B cell (primary cell): Measurements from ENCODE around the gene RHOBTB1. TPM values are rescaled to one million over a fixed set of nuclear protein-coding genes. Genes with fewer than 3 reads are reported as not detected.

ENCODE experiments used
- ATAC-seq: fragments of 200-7000 bp; cut with Tn5 transposase; one replicate; pipeline ENCODE4 v1.10.0; 2021; ENCODE audit warnings: low read depth, mild to moderate bottlenecking, moderate number of reproducible peaks, moderate library complexity
- CTCF ChIA-PET: fragments of 350-600 bp; sonication (Branson Sonifier 250); formaldehyde crosslinking; loops from one replicate; lab custom pipeline; 2021; ENCODE audit warnings: antibody characterized with exemption, inconsistent platforms; lab: Charles Lee
- POLR2A ChIA-PET: fragments of 350-600 bp; sonication (Branson Sonifier 250); formaldehyde crosslinking; loops from one replicate; lab custom pipeline; 2021; ENCODE audit warnings: antibody characterized with exemption; lab: Charles Lee
- DNase-seq: peaks from one replicate; pipeline ENCODE4 v3.0.0; 2013
- H2AFZ ChIP-seq: 2 replicates; pipeline ENCODE4 v1.6.1; 2012; ENCODE audit warnings: mild to moderate bottlenecking, low read depth, low read length; ENCODE audit not compliant: insufficient read depth, poor library complexity, severe bottlenecking
- H3K27ac ChIP-seq, 2 donors: 1 replicate in 1 of 2; 2 replicates in 1 of 2; pipeline ENCODE4 v1.5.1; 2012 to 2013; ENCODE audit warnings: low read length in 2 of 2, mild to moderate bottlenecking in 2 of 2, moderate library complexity in 1 of 2
- H3K27me3 ChIP-seq, 4 experiments: fragments of 200-600 bp in 1 of 4; sonication (generic) in 1 of 4; replicated peaks in 1 of 4; 1 replicate in 2 of 4; 2 replicates in 2 of 4; pipeline versions ENCODE4 v1.6.1 to v1.7.0; 2013 to 2016; ENCODE audit warnings: low read length in 3 of 4, mild to moderate bottlenecking in 2 of 4, mixed read lengths in 1 of 4, moderate library complexity in 1 of 4; ENCODE audit not compliant: insufficient read depth in 4 of 4, control insufficient read depth in 3 of 4; ENCODE audit errors: control extremely low read depth in 1 of 4
- H3K36me3 ChIP-seq, 2 experiments: replicated peaks in 1 of 2; 1 replicate in 1 of 2; 2 replicates in 1 of 2; pipeline versions ENCODE4 v1.6.1 to v1.7.1; 2013; ENCODE audit warnings: low read length in 1 of 2; ENCODE audit not compliant: insufficient read depth in 2 of 2, control insufficient read depth in 1 of 2; ENCODE audit errors: control extremely low read depth in 1 of 2, extremely low read depth in 1 of 2
- H3K4me1 ChIP-seq, 2 donors: fragments of 200-600 bp in 1 of 2; sonication (generic) in 1 of 2; 1 replicate in 1 of 2; 2 replicates in 1 of 2; pipeline versions ENCODE4 v1.5.1 to v1.6.1; 2013 to 2017; ENCODE audit warnings: low read length in 2 of 2; ENCODE audit not compliant: control insufficient read depth in 2 of 2, insufficient read depth in 2 of 2
- H3K4me2 ChIP-seq: replicated peaks from 2 replicates; pipeline ENCODE3; 2012; ENCODE audit warnings: mild to moderate bottlenecking, low read depth, low read length; ENCODE audit not compliant: poor library complexity, severe bottlenecking
- H3K4me3 ChIP-seq, 5 experiments: fragments of 200-600 bp in 1 of 5; sonication (generic) in 1 of 5; 1 replicate in 3 of 5; 2 replicates in 2 of 5; pipeline versions ENCODE4 v1.5.1 to v1.7.0; 2011 to 2016; ENCODE audit warnings: low read length in 4 of 5, mild to moderate bottlenecking in 4 of 5, low read depth in 2 of 5, control low read depth in 1 of 5, moderate library complexity in 1 of 5; ENCODE audit not compliant: insufficient read depth in 1 of 5; ENCODE audit errors: control extremely low read depth in 1 of 5, extremely low read depth in 1 of 5
- H3K79me2 ChIP-seq: fragments of 200-600 bp; sonication (generic); one replicate; pipeline ENCODE4 v1.6.0; 2016; ENCODE audit warnings: low read length; ENCODE audit not compliant: control insufficient read depth, insufficient read depth
- H3K9ac ChIP-seq: fragments of 200-600 bp; sonication (generic); 2 replicates; pipeline ENCODE4 v1.6.1; 2017; ENCODE audit warnings: mild to moderate bottlenecking, low read length, moderate library complexity
- H3K9me3 ChIP-seq, 3 donors: one replicate each; pipeline versions ENCODE4 v1.6.1 to v1.7.1; 2013; ENCODE audit warnings: low read length in 2 of 3; ENCODE audit not compliant: control insufficient read depth in 2 of 3, insufficient read depth in 1 of 3; ENCODE audit errors: control extremely low read depth in 1 of 3
- H4K20me1 ChIP-seq: 2 replicates; pipeline ENCODE4 v1.6.0; 2012; ENCODE audit warnings: mild to moderate bottlenecking, low read length; ENCODE audit not compliant: insufficient read depth, control insufficient read depth, poor library complexity, severe bottlenecking
- H3K27ac Mint-ChIP-seq: one replicate; pipeline ENCODE4 v1.8.0; 2021; ENCODE audit warnings: mixed read lengths
- H3K27me3 Mint-ChIP-seq: one replicate; pipeline ENCODE4 v1.8.0; 2021; ENCODE audit warnings: mixed read lengths
- H3K4me1 Mint-ChIP-seq: one replicate; pipeline ENCODE4 v1.8.0; 2021; ENCODE audit warnings: mixed read lengths
- H3K4me3 Mint-ChIP-seq: one replicate; pipeline ENCODE4 v1.8.0; 2021; ENCODE audit warnings: mixed read lengths
- H3K9me3 Mint-ChIP-seq: one replicate; pipeline ENCODE4 v1.8.0; 2022; ENCODE audit warnings: mixed read lengths; ENCODE audit not compliant: insufficient read depth
- EZH2 ChIP-seq: IDR thresholded peaks from 2 replicates; pipeline ENCODE4 v1.6.1; 2012; ENCODE audit warnings: borderline replicate concordance, low read depth, mild to moderate bottlenecking, moderate library complexity, low read length; ENCODE audit not compliant: insufficient read depth, poor library complexity, severe bottlenecking
- WGBS: methylation state at CpG from one replicate; pipeline ENCODE4 v1.1.5; 2013; ENCODE audit warnings: missing lambda C conversion rate; ENCODE audit not compliant: insufficient coverage; 5-methylcytosine and 5-hydroxymethylcytosine counted together
- intact Hi-C: fragments of 100-400 bp; cut with micrococcal nuclease; formaldehyde crosslinking; loops from one replicate; pipeline ENCODE4 v1.10.0; 2022
- polyA plus RNA-seq: library from polyadenylated mRNA; depleted of rRNA; stranded (reverse); fragments of >200 nt; gene quantifications from 2 replicates; pipeline ENCODE4 v1.2.3, GENCODE V29; 2012
- total RNA-seq, 2 donors: library from RNA; stranded (reverse); fragments of 120-200 nt in 1 of 2; gene quantifications; 1 replicate in 1 of 2; 2 replicates in 1 of 2; pipeline versions ENCODE4 v1.2.3 to v1.2.4, GENCODE V29; 2013 to 2022
- TF ChIP-seq, protein P1 (sequence below): fragments of 200-600 bp; IDR thresholded peaks from one replicate; pipeline ENCODE4 v1.8.0; 2022; ENCODE audit warnings: antibody characterized with exemption, mild to moderate bottlenecking

The RHOBTB1 gene
- total and polyA plus RNA-seq, 2 donors (not counting 1 experiment from before 2014, with no cell fraction given): 0.07 to 0.60 TPM

DNA sequence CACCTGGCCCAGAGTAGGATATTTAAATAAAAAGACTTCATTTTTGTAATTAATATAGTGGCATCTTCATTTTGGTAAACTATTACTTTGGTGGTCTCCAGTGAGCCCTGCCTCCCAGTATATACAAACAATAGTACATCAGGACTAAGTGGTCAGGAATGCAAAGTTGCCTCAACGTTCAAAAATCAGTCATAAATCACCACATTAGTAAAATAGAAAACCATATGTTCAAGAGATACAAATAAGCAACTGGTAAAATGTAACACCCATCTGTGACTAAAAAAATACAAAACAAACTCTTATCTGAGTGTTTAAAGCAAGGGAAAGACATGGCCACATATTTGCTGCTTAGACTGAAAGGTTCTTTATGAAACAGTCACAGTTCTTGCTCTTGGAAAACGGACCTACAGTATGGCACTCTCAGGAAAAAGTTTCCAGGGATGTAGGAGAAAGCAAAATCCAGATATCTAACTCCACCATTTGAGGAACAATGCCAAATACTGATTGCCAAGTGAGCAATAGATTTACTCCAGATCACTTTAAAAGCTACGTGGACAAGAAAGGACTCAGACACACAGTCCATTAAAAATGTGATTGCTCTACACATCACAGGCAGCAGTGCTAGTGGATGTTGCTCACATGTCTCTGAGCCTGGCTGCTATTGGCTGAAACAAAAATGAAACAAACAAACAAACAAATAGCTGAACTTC lies 15.1 kb upstream of the RHOBTB1 start:
- no peak overlapping the region for H3K27ac ChIP-seq
- Mint-ChIP-seq H3K4me1 (peaks cover 17% of the 10 kb centered on the region), H3K27me3 (peaks cover 8% of the 10 kb centered on the region), H3K9me3 (no peaks in the 10 kb centered on the region), H3K4me3 (no peak overlapping the region), H3K27ac (no peak overlapping the region)
- H3K9me3 ChIP-seq: no peaks in the 10 kb centered on the region
- POLR2A ChIA-PET: no interaction called here
- no peak overlapping the region for H2AFZ ChIP-seq
- H3K27me3 ChIP-seq: no peaks in the 10 kb centered on the region
- no peak overlapping the region for H3K4me2 ChIP-seq
- H3K36me3 ChIP-seq: no peaks in the 10 kb centered on the region
- CTCF ChIA-PET: interaction anchor here (2.6 kb wide), 1 partner anchor 140 kb away, joined by 23 read pairs; no protein-coding TSS in a partner anchor
- H3K9ac ChIP-seq: no peak overlapping the region
- DNase-seq (no peak), ATAC-seq (no peak)
- peaks cover 12 to 13% of the 10 kb centered on the region in 2 donors for H3K4me1 ChIP-seq
- 100% methylated on average over 1 of the region's 3 CpGs for WGBS
- H4K20me1 ChIP-seq: no peaks in the 10 kb centered on the region
- TF ChIP-seq, protein P1, sequence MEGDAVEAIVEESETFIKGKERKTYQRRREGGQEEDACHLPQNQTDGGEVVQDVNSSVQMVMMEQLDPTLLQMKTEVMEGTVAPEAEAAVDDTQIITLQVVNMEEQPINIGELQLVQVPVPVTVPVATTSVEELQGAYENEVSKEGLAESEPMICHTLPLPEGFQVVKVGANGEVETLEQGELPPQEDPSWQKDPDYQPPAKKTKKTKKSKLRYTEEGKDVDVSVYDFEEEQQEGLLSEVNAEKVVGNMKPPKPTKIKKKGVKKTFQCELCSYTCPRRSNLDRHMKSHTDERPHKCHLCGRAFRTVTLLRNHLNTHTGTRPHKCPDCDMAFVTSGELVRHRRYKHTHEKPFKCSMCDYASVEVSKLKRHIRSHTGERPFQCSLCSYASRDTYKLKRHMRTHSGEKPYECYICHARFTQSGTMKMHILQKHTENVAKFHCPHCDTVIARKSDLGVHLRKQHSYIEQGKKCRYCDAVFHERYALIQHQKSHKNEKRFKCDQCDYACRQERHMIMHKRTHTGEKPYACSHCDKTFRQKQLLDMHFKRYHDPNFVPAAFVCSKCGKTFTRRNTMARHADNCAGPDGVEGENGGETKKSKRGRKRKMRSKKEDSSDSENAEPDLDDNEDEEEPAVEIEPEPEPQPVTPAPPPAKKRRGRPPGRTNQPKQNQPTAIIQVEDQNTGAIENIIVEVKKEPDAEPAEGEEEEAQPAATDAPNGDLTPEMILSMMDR: no peak
- no peak overlapping the region for H3K4me3 ChIP-seq
- H3K79me2 ChIP-seq: no peaks in the 10 kb centered on the region
- intact Hi-C loops: no loop called here

DNA sequence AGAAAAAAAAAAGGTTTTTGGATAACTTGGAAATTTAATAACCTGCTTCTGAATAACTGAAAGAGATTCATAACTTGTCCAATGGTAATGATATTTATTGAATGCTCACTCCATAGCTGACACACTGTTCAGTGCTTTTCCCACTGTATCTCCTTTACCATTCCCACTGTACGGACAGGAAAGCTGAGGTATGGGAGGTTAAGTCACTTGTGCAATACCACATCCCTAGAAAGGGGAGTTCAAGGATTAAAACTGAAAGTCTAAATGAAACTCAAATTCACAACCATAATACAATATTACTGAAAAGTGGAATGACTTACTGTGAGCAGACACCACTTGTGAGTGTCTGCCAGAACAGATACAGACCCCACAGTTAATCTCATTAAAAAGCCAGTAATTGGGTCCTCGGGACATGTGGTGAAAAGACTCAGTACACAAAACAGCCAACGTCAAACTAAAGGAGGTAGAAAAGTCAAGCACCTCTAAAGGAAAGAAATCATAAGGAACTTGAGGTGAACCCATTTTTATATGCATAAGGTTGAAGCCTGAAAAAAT lies 13.8 kb upstream of the RHOBTB1 start:
- Histone ChIP-seq H3K4me3 (no peak overlapping the region), H3K9ac (no peak overlapping the region), H3K79me2 (no peaks in the 10 kb centered on the region), H2AFZ (no peak overlapping the region), H3K4me1 (peaks cover 12 to 13% of the 10 kb centered on the region in 2 donors), H3K4me2 (no peak overlapping the region), H4K20me1 (no peaks in the 10 kb centered on the region), H3K27me3 (no peaks in the 10 kb centered on the region), H3K27ac (no peak overlapping the region), H3K9me3 (no peaks in the 10 kb centered on the region), H3K36me3 (no peaks in the 10 kb centered on the region)
- Mint-ChIP-seq H3K4me3 (no peak overlapping the region), H3K27ac (no peak overlapping the region), H3K9me3 (no peaks in the 10 kb centered on the region), H3K4me1 (peaks cover 16% of the 10 kb centered on the region), H3K27me3 (peaks cover 8% of the 10 kb centered on the region)
- CTCF ChIA-PET: no interaction called here
- DNase-seq (no peak), ATAC-seq (no peak)
- no CpG with 5 or more reads among the region's 3 CpGs for WGBS
- intact Hi-C loops: no loop called here
- POLR2A ChIA-PET: no interaction called here
- TF ChIP-seq, protein P1: no peak
- TF ChIP-seq EZH2: no peak
